K562 (cell line): ENCODE measurements around the gene ATP7B. TPM values are rescaled to one million over a fixed set of nuclear protein-coding genes. Genes with fewer than 3 reads are reported as not detected.

Source experiments
- ASH1L ChIP-seq: fragments of 450-650 bp; IDR thresholded peaks from 2 replicates; pipeline ENCODE4 v1.6.1; 2018; ENCODE audit warnings: borderline replicate concordance, mild to moderate bottlenecking, low read depth; ENCODE audit not compliant: partially characterized antibody
- ATF6 ChIP-seq: sonication (generic); formaldehyde crosslinking; IDR thresholded peaks from 2 replicates; pipeline ENCODE4 v1.4.0; 2020; ENCODE audit warnings: mild to moderate bottlenecking, missing genetic modification reagents
- CBX2 ChIP-seq: fragments of 200-600 bp; sonication (generic); IDR thresholded peaks from one replicate; pipeline ENCODE4 v1.6.1; 2012; ENCODE audit warnings: mild to moderate bottlenecking, low read length, inconsistent platforms; ENCODE audit not compliant: insufficient read depth, poor library complexity, severe bottlenecking
- CEBPG ChIP-seq, 3 experiments: fragments of 200-800 bp in 1 of 3; sonication (Bioruptor generic) in 1 of 3; sonication (generic) in 1 of 3; formaldehyde crosslinking in 1 of 3; IDR thresholded peaks in 2 of 3; conservative IDR thresholded peaks in 1 of 3; 2 replicates each; pipeline versions ENCODE4 v1.6.1 to v1.8.0; 2016 to 2022; ENCODE audit warnings: missing compliant biosample characterization in 2 of 3, missing genetic modification characterization in 2 of 3, mild to moderate bottlenecking in 1 of 3, missing genetic modification reagents in 1 of 3
- CHD1 ChIP-seq: fragments of 200-600 bp; sonication (generic); IDR thresholded peaks from one replicate; pipeline ENCODE4 v1.6.1; 2012; ENCODE audit warnings: mild to moderate bottlenecking, moderate library complexity, low read length, inconsistent platforms
- FIP1L1 ChIP-seq: fragments of 200-400 bp; formaldehyde crosslinking; IDR thresholded peaks from 2 replicates; pipeline ENCODE4 v1.6.1; 2018; ENCODE audit warnings: mild to moderate bottlenecking, low read depth, low read length; ENCODE audit not compliant: poor library complexity, severe bottlenecking
- HMG20A ChIP-seq: fragments of 450-650 bp; formaldehyde crosslinking; conservative IDR thresholded peaks from 2 replicates; pipeline ENCODE4 v1.4.0; 2020; ENCODE audit warnings: mild to moderate bottlenecking, mixed read lengths
- HNRNPH1 ChIP-seq: fragments of 200-400 bp; formaldehyde crosslinking; optimal IDR thresholded peaks from 2 replicates; pipeline ENCODE3; 2017; ENCODE audit warnings: low read depth, mild to moderate bottlenecking, low read length, moderate library complexity
- KHSRP ChIP-seq: fragments of 450-650 bp; IDR thresholded peaks from 2 replicates; pipeline ENCODE4 v1.6.1; 2017
- LCOR ChIP-seq: sonication (generic); formaldehyde crosslinking; IDR thresholded peaks from 2 replicates; pipeline ENCODE4 v1.8.0; 2022; ENCODE audit warnings: mild to moderate bottlenecking, missing genetic modification reagents
- POLR2G ChIP-seq: fragments of 200-400 bp; formaldehyde crosslinking; IDR thresholded peaks from 2 replicates; pipeline ENCODE4 v1.6.1; 2017; ENCODE audit warnings: low read depth, mild to moderate bottlenecking, antibody characterized with exemption, low read length, moderate library complexity
- POLR3A ChIP-seq: IDR thresholded peaks from 2 replicates; pipeline ENCODE4 v1.6.1; 2011; ENCODE audit warnings: borderline replicate concordance, mild to moderate bottlenecking, moderate library complexity; ENCODE audit not compliant: insufficient read length, insufficient read depth; ENCODE audit errors: extremely low read depth
- POLR3G ChIP-seq: IDR thresholded peaks from 2 replicates; pipeline ENCODE4 v1.6.1; 2011; ENCODE audit not compliant: insufficient read length, insufficient replicate concordance; ENCODE audit errors: extremely low read depth
- RBM15 ChIP-seq: fragments of 200-400 bp; formaldehyde crosslinking; IDR thresholded peaks from 2 replicates; pipeline ENCODE4 v1.6.1; 2018; ENCODE audit warnings: mild to moderate bottlenecking, low read length, moderate library complexity; ENCODE audit not compliant: insufficient read depth
- RFX7 ChIP-seq: fragments of 250-450 bp; sonication (Bioruptor Pico); IDR thresholded peaks from 2 replicates; pipeline ENCODE4 v1.5.1; 2021; ENCODE audit warnings: mild to moderate bottlenecking
- SIN3A ChIP-seq, 2 experiments: fragments of 150-350 bp in 1 of 2; IDR thresholded peaks; 2 replicates each; pipeline ENCODE4 v1.6.1; 2011 to 2016; ENCODE audit warnings: borderline replicate concordance in 2 of 2, low read depth in 2 of 2, low read length in 2 of 2, mild to moderate bottlenecking in 2 of 2, moderate library complexity in 2 of 2; ENCODE audit not compliant: control insufficient read depth in 1 of 2
- TOE1 ChIP-seq, 2 experiments: fragments of 450-650 bp in 1 of 2; sonication (generic) in 1 of 2; formaldehyde crosslinking in 1 of 2; IDR thresholded peaks; 2 replicates each; pipeline versions ENCODE4 v1.7.1 to v1.8.0; 2016 to 2022; ENCODE audit warnings: borderline replicate concordance in 2 of 2, mild to moderate bottlenecking in 2 of 2, antibody characterized with exemption in 1 of 2, inconsistent platforms in 1 of 2, low read depth in 1 of 2, missing genetic modification reagents in 1 of 2, moderate library complexity in 1 of 2
- ZNF146 ChIP-seq: IDR thresholded peaks from one replicate; pipeline ENCODE4 v1.6.1; 2018; ENCODE audit warnings: missing compliant biosample characterization; ENCODE audit not compliant: unreplicated experiment
- ZNF165 ChIP-seq: fragments of 250-450 bp; sonication (Bioruptor Pico); IDR thresholded peaks from 2 replicates; pipeline ENCODE4 v1.4.0; 2020; ENCODE audit warnings: borderline replicate concordance
- ZNF311 ChIP-seq: fragments of 250-450 bp; sonication (Bioruptor Pico); IDR thresholded peaks from 2 replicates; pipeline ENCODE4 v1.4.0; 2020; ENCODE audit warnings: mild to moderate bottlenecking, moderate library complexity
- polyA plus RNA-seq, 8 experiments: library from polyadenylated mRNA; depleted of rRNA in 4 of 8; stranded (reverse) in 5 of 8; unstranded in 3 of 8; fragments of >200 nt; fragmentation: Nextera tagmentation in 2 of 8; fragmentation: Illumina TruSeq in 1 of 8; extraction: Ambion mirVana in 2 of 8; extraction: Trizol in 1 of 8; gene quantifications; 2 replicates each; pipeline versions ENCODE4 v1.2.1 to v1.2.3, GENCODE V29; 2011 to 2014; ENCODE audit warnings: inconsistent platforms in 1 of 8, missing spikeins in 1 of 8
- total RNA-seq, 7 experiments: library from RNA; depleted of rRNA in 6 of 7; stranded (reverse); fragments of >200 nt in 6 of 7; fragmentation: Illumina TruSeq in 2 of 7; extraction: Trizol in 2 of 7; gene quantifications; 2 replicates each; pipeline versions ENCODE4 v1.2.1 to v1.2.3, GENCODE V29; 2011 to 2021; ENCODE audit warnings: low replicate concordance in 1 of 7
- TF ChIP-seq, protein P1 (sequence below): fragments of 450-650 bp; IDR thresholded peaks from 2 replicates; pipeline ENCODE4 v1.7.1; 2018; ENCODE audit warnings: mild to moderate bottlenecking, low read depth; ENCODE audit not compliant: partially characterized antibody

The ATP7B gene
- total and polyA plus RNA-seq, 9 of the 15 experiments (the other 6 are each of a cell fraction or from before 2014, with no cell fraction given): 1.1 to 20.4 (median 8.5) TPM

- TF ChIP-seq ZNF165 (CRISPR knock-in tag) (no peak), CBX2 (no peak), TOE1 (IDR thresholded peaks at IDR 0.05; ENCODE audit: borderline replicate concordance) (no peak), TOE1 (CRISPR knock-in tag; IDR thresholded peaks at IDR 0.05; ENCODE audit: borderline replicate concordance, low read depth) (no peak), CEBPG (CRISPR knock-in tag; IDR thresholded peaks at IDR 0.05) (no peak), CEBPG (tag; conservative IDR thresholded peaks at IDR 0.05 in 1 of 2, IDR thresholded peaks at IDR 0.05 in 1 of 2) (no peak), POLR3G (no peak), KHSRP (no peak), LCOR (CRISPR knock-in tag) (no peak), POLR3A (no peak), ZNF311 (CRISPR knock-in tag) (no peak), HNRNPH1 (no peak), RFX7 (CRISPR knock-in tag) (no peak), CHD1 (no peak), ZNF146 (no peak), ATF6 (CRISPR knock-in tag) (no peak), HMG20A (CRISPR knock-in tag) (no peak), RBM15 (no peak), SIN3A (IDR thresholded peaks at IDR 0.05; ENCODE audit: borderline replicate concordance in 2 of 2, control insufficient read depth in 1 of 2, low read depth in 2 of 2, low read length in 2 of 2) (peak in 1 of 2 experiments; percentile 53; a peak in 2 of 4 replicates), FIP1L1 (peak; percentile 59), ASH1L (peak; percentile 84), POLR2G (peak; percentile 76)
- TF ChIP-seq, protein P1, sequence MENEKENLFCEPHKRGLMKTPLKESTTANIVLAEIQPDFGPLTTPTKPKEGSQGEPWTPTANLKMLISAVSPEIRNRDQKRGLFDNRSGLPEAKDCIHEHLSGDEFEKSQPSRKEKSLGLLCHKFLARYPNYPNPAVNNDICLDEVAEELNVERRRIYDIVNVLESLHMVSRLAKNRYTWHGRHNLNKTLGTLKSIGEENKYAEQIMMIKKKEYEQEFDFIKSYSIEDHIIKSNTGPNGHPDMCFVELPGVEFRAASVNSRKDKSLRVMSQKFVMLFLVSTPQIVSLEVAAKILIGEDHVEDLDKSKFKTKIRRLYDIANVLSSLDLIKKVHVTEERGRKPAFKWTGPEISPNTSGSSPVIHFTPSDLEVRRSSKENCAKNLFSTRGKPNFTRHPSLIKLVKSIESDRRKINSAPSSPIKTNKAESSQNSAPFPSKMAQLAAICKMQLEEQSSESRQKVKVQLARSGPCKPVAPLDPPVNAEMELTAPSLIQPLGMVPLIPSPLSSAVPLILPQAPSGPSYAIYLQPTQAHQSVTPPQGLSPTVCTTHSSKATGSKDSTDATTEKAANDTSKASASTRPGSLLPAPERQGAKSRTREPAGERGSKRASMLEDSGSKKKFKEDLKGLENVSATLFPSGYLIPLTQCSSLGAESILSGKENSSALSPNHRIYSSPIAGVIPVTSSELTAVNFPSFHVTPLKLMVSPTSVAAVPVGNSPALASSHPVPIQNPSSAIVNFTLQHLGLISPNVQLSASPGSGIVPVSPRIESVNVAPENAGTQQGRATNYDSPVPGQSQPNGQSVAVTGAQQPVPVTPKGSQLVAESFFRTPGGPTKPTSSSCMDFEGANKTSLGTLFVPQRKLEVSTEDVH: no peak
Observed at GRCh38 chr13:52011632-52012511, 622 bp upstream of the ATP7B start, which contains the start of gene ALG11 (continued).
